ENCODE data around the gene LRRC17. TPM values are rescaled to one million over a fixed set of nuclear protein-coding genes. Genes with fewer than 3 reads are reported as not detected.

LRRC17 gene
- total and polyA plus RNA-seq, 10 of the 15 experiments (the other 5 are each of a cell fraction or from before 2014, with no cell fraction given), result 0.06 to 0.31 (median 0.10) TPM; not detected in 5

DNA sequence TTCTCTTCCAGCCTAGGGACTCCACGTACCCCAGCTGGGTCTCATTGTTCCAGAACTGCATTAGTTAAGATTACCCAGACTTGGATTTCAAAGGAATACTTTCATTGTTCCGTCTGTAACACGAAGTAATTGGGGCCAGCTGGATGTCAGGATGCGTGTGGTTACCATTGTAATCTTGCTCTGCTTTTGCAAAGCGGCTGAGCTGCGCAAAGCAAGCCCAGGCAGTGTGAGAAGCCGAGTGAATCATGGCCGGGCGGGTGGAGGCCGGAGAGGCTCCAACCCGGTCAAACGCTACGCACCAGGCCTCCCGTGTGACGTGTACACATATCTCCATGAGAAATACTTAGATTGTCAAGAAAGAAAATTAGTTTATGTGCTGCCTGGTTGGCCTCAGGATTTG is 21.0 kb downstream of the LRRC17 start:
- Histone ChIP-seq H3K4me3 (no peak overlapping the region), H4K20me1 (ENCODE audit: control insufficient read depth, insufficient read depth) (no peaks in the 10 kb centered on the region), H3K4me2 (ENCODE audit: control insufficient read depth, insufficient read depth) (no peak overlapping the region), H3K27ac (ENCODE audit: control insufficient read depth, insufficient read depth) (no peak overlapping the region), H3K4me1 (ENCODE audit: control insufficient read depth, insufficient read depth, low read length) (no peaks in the 10 kb centered on the region), H3K27me3 (replicated peaks in 1 of 2; ENCODE audit: control insufficient read depth in 2 of 2, insufficient read depth in 2 of 2, low read length in 1 of 2) (peaks cover 0 to 3% of the 10 kb centered on the region in 2 experiments; a peak in 2 of 4 replicates), H3K79me2 (ENCODE audit: control insufficient read depth, insufficient read depth, low read length) (no peaks in the 10 kb centered on the region), H2AFZ (ENCODE audit: control insufficient read depth, low read depth, low read length) (no peak overlapping the region), H3K9me3 (replicated peaks; ENCODE audit: control insufficient read depth, insufficient read depth, low read length) (no peaks in the 10 kb centered on the region), H3K36me3 (ENCODE audit: control insufficient read depth in 2 of 2, insufficient read depth in 2 of 2, low read length in 1 of 2) (no peaks in the 10 kb centered on the region), H3K9ac (ENCODE audit: control insufficient read depth, insufficient read depth, low read length) (no peak overlapping the region)
- no peak for DNase-seq (ENCODE audit: low read depth, low spot score)
- SMC1A ChIA-PET (ENCODE audit: uncharacterized antibody, unreplicated experiment), result no interaction called here
- no peak for FAIRE-seq
- no TSS peak for BruUV-seq (replicated peaks)
- in situ Hi-C loops (cut with MboI) (no loop called here), intact Hi-C loops (cut with micrococcal nuclease; ENCODE audit: unreplicated experiment) (no loop called here)
- RAD21 ChIA-PET (ENCODE audit: unreplicated experiment), result no interaction called here
- ATAC-seq, result no peak
- CTCF ChIA-PET, result no interaction called here
- POLR2A ChIA-PET, result no interaction called here
- WGBS (ENCODE audit: insufficient coverage, insufficient replicate concordance, low lambda C conversion rate, missing lambda C conversion rate), result 64% methylated on average over 15 of the region's 15 CpGs
- TF ChIP-seq NRF1 (conservative IDR thresholded peaks at IDR 0.05; ENCODE audit: low read depth, low read length) (no peak), CBFB (IDR thresholded peaks at IDR 0.05; ENCODE audit: low read depth) (no peak), CBX5 (IDR thresholded peaks at IDR 0.05; ENCODE audit: low read depth) (no peak), CHD1 (IDR thresholded peaks at IDR 0.05; ENCODE audit: low read depth, low read length) (no peak), FOXM1 (IDR thresholded peaks at IDR 0.05; ENCODE audit: low read depth, low read length) (no peak), NFYA (IDR thresholded peaks at IDR 0.05; ENCODE audit: borderline replicate concordance, low read depth, low read length) (no peak), RAD21 (IDR thresholded peaks at IDR 0.05; ENCODE audit: insufficient read depth, low read depth, low read length) (no peak), BRCA1 (IDR thresholded peaks at IDR 0.05; ENCODE audit: low read depth, low read length) (no peak), SUZ12 (IDR thresholded peaks at IDR 0.05; ENCODE audit: unreplicated experiment) (no peak), BACH1 (IDR thresholded peaks at IDR 0.05; ENCODE audit: borderline replicate concordance) (no peak), ZNF384 (IDR thresholded peaks at IDR 0.05; ENCODE audit: borderline replicate concordance, low read depth, low read length) (no peak), RELA (IDR thresholded peaks at IDR 0.05; ENCODE audit: borderline replicate concordance, partially characterized antibody) (no peak), NR2C1 (IDR thresholded peaks at IDR 0.05) (no peak), MYB (IDR thresholded peaks at IDR 0.05; ENCODE audit: borderline replicate concordance, low read depth, low read length) (no peak), PRDM15 (CRISPR knock-in tag; IDR thresholded peaks at IDR 0.05) (no peak)
- TF ChIP-seq, protein P1, sequence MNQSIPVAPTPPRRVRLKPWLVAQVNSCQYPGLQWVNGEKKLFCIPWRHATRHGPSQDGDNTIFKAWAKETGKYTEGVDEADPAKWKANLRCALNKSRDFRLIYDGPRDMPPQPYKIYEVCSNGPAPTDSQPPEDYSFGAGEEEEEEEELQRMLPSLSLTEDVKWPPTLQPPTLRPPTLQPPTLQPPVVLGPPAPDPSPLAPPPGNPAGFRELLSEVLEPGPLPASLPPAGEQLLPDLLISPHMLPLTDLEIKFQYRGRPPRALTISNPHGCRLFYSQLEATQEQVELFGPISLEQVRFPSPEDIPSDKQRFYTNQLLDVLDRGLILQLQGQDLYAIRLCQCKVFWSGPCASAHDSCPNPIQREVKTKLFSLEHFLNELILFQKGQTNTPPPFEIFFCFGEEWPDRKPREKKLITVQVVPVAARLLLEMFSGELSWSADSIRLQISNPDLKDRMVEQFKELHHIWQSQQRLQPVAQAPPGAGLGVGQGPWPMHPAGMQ (IDR thresholded peaks at IDR 0.05; ENCODE audit: borderline replicate concordance), result no peak

All from GM12878 (cell line).